ENCODE measurements around the gene GLO1.

DNA sequence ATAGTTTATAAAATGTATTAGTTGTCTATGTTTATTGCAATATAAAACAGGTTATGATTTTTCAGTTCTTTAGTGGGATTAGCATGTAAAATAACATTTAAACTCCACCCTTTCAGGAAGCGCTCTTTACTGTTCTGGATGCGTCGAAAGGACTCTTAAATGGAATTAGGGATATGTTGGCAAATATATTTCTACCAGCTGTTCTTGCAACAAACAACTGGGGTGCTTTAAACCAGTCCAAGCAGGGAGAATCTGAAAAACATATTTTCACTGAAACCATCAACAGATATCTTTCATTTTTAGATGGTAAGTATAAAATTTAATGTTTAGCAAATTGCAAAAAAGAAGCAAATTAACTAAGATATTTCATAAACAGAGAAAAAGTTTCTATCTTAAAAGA is 34.0 kb upstream of the GLO1 start:
- TF ChIP-seq, protein P1, sequence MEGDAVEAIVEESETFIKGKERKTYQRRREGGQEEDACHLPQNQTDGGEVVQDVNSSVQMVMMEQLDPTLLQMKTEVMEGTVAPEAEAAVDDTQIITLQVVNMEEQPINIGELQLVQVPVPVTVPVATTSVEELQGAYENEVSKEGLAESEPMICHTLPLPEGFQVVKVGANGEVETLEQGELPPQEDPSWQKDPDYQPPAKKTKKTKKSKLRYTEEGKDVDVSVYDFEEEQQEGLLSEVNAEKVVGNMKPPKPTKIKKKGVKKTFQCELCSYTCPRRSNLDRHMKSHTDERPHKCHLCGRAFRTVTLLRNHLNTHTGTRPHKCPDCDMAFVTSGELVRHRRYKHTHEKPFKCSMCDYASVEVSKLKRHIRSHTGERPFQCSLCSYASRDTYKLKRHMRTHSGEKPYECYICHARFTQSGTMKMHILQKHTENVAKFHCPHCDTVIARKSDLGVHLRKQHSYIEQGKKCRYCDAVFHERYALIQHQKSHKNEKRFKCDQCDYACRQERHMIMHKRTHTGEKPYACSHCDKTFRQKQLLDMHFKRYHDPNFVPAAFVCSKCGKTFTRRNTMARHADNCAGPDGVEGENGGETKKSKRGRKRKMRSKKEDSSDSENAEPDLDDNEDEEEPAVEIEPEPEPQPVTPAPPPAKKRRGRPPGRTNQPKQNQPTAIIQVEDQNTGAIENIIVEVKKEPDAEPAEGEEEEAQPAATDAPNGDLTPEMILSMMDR (IDR thresholded peaks at IDR 0.05), result no peak
- no peak for TF ChIP-seq POLR2A (IDR thresholded peaks at IDR 0.05)
